Neural crest cell (in vitro differentiated cells): ENCODE measurements around the gene PHACTR1. TPM values are rescaled to one million over a fixed set of nuclear protein-coding genes. Genes with fewer than 3 reads are reported as not detected.

Source experiments
- DNase-seq: peaks from one replicate; pipeline ENCODE4 v3.0.0; 2021; ENCODE audit warnings: low read depth, mixed read lengths, low spot score
- H3K27ac Mint-ChIP-seq: one replicate; pipeline ENCODE4 v1.8.0; 2021; ENCODE audit warnings: mild to moderate bottlenecking, mixed read lengths; ENCODE audit not compliant: unreplicated experiment
- H3K27me3 Mint-ChIP-seq: 2 replicates; pipeline ENCODE4 v1.8.0; 2021; ENCODE audit warnings: low read depth, mild to moderate bottlenecking, mixed read lengths
- H3K36me3 Mint-ChIP-seq: 2 replicates; pipeline ENCODE4 v1.8.0; 2021; ENCODE audit warnings: low read depth, mild to moderate bottlenecking, mixed read lengths
- H3K4me1 Mint-ChIP-seq: 2 replicates; pipeline ENCODE4 v1.8.0; 2021; ENCODE audit warnings: mixed read lengths
- H3K4me3 Mint-ChIP-seq: one replicate; pipeline ENCODE4 v1.8.0; 2021; ENCODE audit warnings: mild to moderate bottlenecking, mixed read lengths
- H3K9me3 Mint-ChIP-seq: 2 replicates; pipeline ENCODE4 v1.8.0; 2021; ENCODE audit warnings: mixed read lengths
- total RNA-seq: library from RNA; stranded (reverse); gene quantifications from 2 replicates; pipeline ENCODE4 v1.2.1, GENCODE V29; 2021
- TF ChIP-seq, protein P1 (sequence below): fragments of 200-600 bp; sonication (generic); conservative IDR thresholded peaks from 2 replicates; pipeline ENCODE4 v1.5.0; 2021; ENCODE audit warnings: antibody characterized with exemption, mild to moderate bottlenecking

The PHACTR1 gene
- total RNA-seq, 1 donor from 2014 or later = 10.4 TPM

DNA sequence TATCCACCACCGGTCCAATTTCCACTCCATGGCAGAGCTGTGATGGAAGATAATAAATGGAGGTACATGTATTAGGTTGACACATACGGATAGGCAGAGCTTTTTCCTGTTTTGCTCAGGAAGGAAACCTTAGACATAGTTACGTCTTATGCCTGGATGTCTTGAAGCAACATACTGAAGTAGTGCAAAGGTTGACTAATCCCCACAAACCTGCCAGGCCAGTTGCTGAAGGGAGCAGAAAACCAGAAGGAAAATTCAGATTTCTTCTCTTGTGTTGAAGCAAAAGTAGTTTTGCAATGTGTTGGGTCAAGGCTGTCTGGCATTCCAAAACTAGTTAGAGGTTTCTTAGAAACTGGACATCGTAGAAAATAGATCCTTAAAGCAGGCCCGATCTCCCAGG is 68.7 kb downstream of the PHACTR1 start:
- Mint-ChIP-seq H3K27me3 (no peaks in the 10 kb centered on the region), H3K27ac (no peak overlapping the region), H3K9me3 (no peaks in the 10 kb centered on the region), H3K36me3 (no peaks in the 10 kb centered on the region), H3K4me3 (no peak overlapping the region), H3K4me1 (peaks cover 6% of the 10 kb centered on the region)
- DNase-seq = no peak
- TF ChIP-seq, protein P1, sequence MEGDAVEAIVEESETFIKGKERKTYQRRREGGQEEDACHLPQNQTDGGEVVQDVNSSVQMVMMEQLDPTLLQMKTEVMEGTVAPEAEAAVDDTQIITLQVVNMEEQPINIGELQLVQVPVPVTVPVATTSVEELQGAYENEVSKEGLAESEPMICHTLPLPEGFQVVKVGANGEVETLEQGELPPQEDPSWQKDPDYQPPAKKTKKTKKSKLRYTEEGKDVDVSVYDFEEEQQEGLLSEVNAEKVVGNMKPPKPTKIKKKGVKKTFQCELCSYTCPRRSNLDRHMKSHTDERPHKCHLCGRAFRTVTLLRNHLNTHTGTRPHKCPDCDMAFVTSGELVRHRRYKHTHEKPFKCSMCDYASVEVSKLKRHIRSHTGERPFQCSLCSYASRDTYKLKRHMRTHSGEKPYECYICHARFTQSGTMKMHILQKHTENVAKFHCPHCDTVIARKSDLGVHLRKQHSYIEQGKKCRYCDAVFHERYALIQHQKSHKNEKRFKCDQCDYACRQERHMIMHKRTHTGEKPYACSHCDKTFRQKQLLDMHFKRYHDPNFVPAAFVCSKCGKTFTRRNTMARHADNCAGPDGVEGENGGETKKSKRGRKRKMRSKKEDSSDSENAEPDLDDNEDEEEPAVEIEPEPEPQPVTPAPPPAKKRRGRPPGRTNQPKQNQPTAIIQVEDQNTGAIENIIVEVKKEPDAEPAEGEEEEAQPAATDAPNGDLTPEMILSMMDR = no peak

DNA sequence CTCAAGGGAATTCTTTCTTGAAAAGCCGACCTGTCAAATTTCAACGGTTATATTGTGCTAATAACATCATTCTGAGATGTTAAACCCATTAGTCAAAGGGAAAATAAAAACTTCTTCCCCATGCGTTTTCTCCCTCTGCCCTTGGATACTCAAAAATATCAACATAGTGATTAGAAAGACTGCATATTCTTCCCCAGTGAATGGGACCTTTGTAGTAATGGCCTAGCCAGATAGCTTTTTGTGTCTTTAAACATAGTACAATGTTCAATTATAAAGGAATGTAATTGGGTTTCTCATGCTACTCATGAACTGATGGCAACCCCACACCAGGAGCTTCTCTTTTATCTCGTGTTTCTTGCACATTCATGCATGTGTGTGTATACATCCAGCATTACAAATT is 69.4 kb downstream of the PHACTR1 start:
- Mint-ChIP-seq H3K27me3 (no peaks in the 10 kb centered on the region), H3K9me3 (no peaks in the 10 kb centered on the region), H3K27ac (no peak overlapping the region), H3K4me3 (no peak overlapping the region), H3K4me1 (peaks cover 6% of the 10 kb centered on the region), H3K36me3 (no peaks in the 10 kb centered on the region)
- DNase-seq = no peak
- TF ChIP-seq, protein P1 = no peak

DNA sequence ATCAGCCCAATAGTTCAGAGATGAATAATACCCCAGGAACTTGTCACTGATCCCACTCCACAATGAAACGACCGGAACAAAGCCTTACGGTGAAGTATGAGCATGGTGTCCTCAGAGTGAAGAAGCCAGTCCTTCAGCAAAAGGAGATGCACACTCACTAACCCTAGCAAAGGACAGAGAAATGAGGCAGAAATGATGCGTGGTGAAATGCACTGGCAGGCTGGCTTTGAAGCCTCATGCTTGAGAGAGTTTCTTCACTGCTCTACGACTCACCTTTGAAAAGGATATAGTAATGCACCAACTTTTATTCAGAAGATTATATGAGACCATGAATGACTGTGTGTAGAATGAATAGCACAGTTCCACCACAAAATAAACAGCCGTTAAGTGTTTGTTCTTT is 74.8 kb downstream of the PHACTR1 start:
- Mint-ChIP-seq H3K9me3 (no peaks in the 10 kb centered on the region), H3K36me3 (no peaks in the 10 kb centered on the region), H3K27me3 (no peaks in the 10 kb centered on the region), H3K4me3 (no peak overlapping the region), H3K4me1 (no peaks in the 10 kb centered on the region), H3K27ac (no peak overlapping the region)
- DNase-seq = no peak
- TF ChIP-seq, protein P1 = no peak

DNA sequence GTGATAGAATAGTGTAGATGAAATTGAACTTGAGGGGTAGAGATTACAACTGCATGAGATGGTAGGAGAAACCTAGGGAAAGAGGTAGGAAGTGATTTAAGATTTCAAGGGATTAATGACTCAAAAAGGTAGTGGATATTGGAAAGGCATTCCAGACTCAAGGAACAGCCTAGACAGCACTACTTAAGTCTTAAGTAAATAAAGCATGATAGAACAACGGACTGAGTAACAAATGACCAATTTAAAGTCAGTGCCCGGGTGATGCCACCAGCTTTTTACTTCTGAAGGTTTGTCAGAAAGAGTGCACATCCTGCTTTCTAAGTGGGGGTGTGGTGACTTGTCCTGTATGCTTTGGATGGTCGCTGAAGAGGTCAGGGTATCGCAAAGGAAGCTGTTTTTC is 81.8 kb downstream of the PHACTR1 start:
- Mint-ChIP-seq H3K4me3 (no peak overlapping the region), H3K27me3 (peaks cover 3% of the 10 kb centered on the region), H3K27ac (no peak overlapping the region), H3K9me3 (no peaks in the 10 kb centered on the region), H3K36me3 (no peaks in the 10 kb centered on the region), H3K4me1 (no peaks in the 10 kb centered on the region)
- TF ChIP-seq, protein P1 = no peak
- DNase-seq = no peak

DNA sequence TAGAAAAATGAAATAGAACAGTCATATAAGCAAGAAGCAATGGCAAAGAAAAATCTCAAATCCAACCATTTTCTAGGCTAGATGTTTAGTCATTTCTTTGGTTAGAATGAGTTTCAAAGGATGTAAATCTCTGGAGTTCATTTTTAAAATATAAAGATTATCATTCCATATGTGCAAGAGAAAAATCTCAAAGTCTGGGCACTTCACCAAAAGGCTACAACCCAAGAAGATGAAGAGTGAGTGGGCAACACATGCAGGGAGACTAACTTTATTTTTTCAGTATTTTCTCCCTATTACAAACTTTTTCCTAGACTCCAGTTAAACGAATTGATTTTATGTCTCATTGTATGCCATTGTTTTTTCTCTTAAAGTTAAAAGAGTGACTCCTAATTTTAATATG is 83.6 kb downstream of the PHACTR1 start:
- TF ChIP-seq, protein P1 = no peak
- no peak for DNase-seq
- Mint-ChIP-seq H3K9me3 (no peaks in the 10 kb centered on the region), H3K36me3 (no peaks in the 10 kb centered on the region), H3K27me3 (peaks cover 3% of the 10 kb centered on the region), H3K27ac (no peak overlapping the region), H3K4me3 (no peak overlapping the region), H3K4me1 (no peaks in the 10 kb centered on the region)

DNA sequence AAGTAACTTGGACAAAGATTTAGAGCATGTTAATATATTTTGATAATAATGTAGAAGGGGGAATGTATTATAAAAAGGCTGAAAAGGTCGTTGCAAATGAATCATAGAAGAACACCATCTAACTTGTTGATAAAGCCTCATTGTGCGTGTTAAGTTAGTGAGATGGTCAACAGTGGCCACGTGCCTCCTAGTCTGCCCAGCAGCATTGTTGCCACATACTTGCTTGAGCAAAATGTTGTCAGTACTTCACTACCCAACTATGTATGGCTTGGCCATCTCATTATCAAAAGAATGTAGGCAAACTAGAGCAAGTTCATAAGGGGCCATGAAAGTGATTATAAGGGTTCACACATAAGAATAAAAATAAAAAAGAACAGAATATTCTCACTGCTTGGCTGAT is 84.6 kb downstream of the PHACTR1 start:
- TF ChIP-seq, protein P1 = no peak
- H3K4me3 Mint-ChIP-seq = no peak overlapping the region
- H3K9me3 Mint-ChIP-seq = no peaks in the 10 kb centered on the region
- DNase-seq = no peak
- no peak overlapping the region for H3K27ac Mint-ChIP-seq
- H3K27me3 Mint-ChIP-seq = peaks cover 3% of the 10 kb centered on the region
- no peaks in the 10 kb centered on the region for H3K4me1 Mint-ChIP-seq
- no peaks in the 10 kb centered on the region for H3K36me3 Mint-ChIP-seq
